Stimulated activated CD4-positive, alpha-beta T cell treated with anti-CD3 and anti-CD28 coated beads, Interleukin-4, amount 100 ng/mL, for 1 hour (primary cell): ENCODE results near the gene MZT2B.
"Not testable (repeated sequence)": the region's sequence is repeated elsewhere in the genome, so short reads cannot be mapped to it uniquely, and the experiment has no call there.

ENCODE experiments used
- DNase-seq: peaks from one replicate; pipeline ENCODE4 v3.0.0-alpha.2; 2020

The MZT2B gene

GRCh38 chr2:130152816-130153595, 29.1 kb upstream of the MZT2B start:
- DNase-seq: no peak

DNA sequence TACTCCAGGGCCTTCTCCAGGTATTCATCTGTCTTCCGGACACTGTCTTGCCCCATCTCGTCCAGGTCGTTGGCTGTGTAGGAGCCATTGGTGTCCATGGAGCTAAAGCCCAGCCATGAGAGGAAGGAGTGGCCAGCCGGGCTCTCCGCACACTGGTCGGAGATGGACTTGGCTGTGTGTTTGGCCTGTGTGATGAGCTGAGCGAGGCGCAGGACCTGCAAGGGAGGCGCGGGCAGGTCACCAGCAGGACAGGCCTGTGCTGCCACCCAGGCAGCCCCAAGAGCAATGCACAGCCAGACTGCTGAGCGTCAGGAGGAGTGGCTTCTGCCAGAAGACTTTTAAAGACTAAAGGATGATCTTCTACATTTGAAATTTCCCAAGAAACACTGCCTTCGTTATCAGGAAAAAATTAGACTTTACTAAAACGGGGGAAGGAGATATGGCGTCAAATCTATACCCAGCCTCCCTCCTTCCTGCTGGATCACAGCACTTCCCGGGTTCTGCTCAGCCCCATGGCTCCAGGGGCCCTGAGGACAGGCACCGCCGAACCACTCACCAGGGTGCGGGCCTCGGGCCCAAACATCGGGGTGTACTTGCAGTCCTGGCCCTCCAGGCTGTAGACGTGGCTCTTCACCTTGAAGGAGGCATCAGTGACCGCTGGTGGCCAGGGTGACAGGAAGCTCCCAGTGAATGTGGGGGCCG, 28.2 kb upstream of the MZT2B start:
- not testable (repeated sequence) for DNase-seq

- not testable (repeated sequence) for DNase-seq
Observed at GRCh38 chr2:130154423-130154770, 27.7 kb upstream of the MZT2B start.

DNA sequence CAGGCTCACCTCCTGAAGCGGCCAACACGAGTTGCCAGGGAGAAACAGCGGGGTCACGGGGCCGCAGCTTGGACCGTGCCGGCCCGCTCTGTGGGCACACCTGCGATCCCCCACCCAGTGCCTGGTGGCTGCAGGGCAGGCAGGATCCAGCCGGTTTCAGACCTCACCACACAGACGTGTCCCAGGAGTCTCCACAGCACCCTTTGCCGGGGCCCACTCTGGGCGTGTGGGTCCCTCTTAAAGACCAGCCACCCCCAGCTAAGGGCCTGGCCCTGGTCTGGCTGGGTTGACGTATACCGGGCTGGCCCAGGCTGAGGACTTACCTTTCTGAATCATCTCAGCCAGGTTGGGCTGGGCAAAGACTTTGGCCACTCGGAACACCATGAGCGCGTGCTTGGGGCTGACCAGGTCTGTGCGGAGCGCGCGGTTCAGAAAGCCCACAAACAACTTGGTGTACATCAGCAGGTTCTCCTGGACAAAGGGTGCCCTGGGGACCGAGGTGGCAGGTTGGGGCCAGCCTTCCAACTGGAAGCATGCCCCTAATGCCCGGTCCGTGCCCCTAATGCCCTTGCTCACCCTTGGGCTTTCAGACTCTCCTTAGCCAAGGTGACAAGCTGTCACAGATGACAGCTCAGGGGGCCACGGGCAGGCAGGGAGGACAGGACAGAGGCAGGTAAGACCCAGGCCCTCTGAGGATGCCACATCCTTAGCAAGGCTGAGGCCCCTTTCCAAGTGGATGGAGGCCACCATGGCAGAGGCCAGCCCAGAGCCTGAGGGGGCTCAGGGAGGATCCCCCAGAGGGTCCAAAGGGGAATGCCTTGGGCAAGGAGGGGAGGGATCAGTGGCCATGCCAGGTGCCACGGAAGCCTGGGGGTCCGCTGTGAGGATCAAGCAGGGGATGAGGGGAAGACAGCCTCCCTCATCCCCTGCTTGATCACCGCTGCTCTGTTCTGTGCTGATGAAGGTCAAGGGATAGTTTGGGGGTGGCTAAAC, 27.0 kb upstream of the MZT2B start:
- no peak for DNase-seq

DNA sequence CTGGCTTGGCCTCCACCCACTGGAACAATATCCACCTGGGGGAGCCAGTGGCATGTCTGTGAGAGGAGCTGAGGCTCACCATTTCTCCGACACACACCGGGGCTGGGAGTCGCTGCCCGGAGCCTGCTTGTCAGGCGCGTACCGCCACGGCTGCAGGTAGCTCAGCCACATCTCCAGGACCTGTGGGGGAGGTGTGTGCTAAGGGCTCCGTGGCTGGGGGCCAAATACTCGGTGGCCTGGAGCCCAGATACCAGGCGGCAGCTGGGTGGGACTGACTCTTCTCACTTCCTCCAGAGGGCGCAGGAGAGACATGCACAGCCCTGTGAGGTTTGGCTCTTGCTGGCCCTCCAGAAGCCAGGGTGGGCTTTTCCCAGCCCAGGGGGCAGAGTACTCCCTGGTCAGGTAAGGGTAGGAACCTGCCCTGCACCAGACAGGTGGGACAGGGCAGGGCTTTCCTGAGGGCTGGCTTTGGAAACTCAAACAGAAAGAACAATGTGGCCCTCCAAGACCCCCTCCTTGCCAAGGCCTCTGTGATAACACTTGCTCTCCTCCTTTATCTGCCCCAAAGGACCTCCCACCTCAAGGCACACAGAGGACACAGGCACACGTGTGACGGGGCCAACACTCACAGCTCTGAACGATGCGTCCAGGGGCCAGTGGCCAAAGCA, 26.0 kb upstream of the MZT2B start:
- not testable (repeated sequence) for DNase-seq

DNA sequence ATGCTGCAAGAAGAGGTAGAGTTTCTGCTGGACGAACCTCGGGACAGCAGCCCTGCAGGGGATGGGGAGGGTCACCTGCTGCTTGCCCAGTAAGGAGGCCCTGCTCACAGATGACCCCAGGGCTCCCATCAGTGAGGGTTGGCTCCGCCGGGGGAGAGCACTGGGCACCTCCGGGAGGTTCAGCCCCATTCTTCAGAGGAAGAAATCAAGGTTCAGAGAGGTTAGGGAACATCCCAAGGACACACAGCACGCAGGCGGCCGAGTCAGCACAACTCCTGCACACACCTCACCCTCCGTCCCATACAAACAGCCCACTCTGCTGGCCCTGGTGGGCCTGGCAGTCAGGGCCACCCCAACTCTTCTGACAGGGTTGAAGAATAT, 25.4 kb upstream of the MZT2B start:
- DNase-seq: no peak

DNA sequence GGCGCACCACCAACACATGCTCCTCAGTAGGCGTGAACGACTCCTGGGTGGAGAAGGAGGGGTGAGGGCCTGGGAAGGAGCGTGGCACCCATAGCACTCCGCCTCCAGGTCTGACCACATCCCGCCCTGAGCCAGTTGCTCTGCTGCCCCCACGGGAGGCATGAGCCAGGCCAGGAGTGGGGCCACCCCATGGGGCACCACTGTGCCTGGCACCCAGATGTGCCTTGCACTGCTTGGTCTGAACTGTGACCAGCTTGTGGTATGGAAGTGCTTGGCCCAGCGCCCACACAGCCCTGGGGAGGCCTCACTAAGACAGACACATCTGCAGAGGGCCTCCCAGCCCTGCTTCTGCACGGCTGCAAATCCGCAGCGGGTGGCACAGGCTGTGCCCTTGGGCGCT, 24.7 kb upstream of the MZT2B start:
- not testable (repeated sequence) for DNase-seq

DNA sequence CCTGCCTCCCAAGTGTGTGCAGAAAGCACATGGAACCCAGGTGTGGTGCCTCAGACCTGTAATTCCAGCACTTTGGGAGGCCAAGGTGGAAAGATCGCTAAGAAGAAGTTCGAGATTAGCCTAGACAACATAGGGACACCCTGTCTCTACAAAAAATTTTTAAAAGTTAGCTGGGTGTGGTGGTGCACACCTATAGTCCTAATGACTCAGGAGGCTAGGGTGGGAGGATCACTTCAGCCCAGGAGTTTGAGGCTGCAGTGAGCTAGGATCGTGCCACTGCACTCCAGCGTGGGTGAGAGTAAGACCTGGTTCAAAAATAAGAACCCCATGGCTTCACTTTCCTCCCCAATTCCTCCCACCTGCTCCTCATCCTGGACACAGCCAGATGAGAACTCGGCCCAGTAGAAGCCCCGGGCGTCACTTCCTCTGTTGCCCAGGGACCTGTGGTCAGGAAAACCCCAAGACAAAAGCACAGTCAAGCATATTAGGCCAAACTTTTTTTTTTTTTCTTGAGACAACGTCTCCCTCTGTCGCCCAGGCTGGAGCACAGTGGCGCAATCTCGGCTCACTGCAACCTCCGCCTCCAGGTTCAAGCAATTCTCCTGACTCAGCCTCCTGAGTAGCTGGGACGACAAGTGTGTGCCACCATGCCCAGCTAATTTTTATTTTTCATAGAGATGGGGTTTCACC, 24.1 kb upstream of the MZT2B start:
- not testable (repeated sequence) for DNase-seq

- no peak for DNase-seq
Observed at GRCh38 chr2:130158631-130159030, 23.4 kb upstream of the MZT2B start.

DNA sequence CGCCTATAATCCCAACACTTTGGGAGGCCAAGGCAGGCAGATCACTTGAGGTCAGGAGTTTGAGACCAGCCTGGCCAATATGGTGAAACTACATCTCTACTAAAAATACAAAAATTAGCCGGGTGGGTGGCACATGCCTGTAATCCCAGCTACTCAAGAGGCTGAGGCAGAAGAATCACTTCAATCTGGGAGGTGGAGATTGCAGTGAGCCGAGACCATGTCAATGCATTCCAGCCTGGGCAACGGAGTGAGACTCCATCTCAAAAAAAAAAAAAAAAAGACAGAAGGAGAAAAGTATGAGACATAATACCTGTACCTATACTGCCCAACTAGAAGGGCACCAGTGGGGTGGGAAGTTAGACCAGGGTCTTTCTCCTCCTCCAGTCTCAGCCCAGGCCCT, 22.7 kb upstream of the MZT2B start:
- DNase-seq: not testable (repeated sequence)

GRCh38 chr2:130160131-130160530, 21.9 kb upstream of the MZT2B start:
- DNase-seq: no peak

DNA sequence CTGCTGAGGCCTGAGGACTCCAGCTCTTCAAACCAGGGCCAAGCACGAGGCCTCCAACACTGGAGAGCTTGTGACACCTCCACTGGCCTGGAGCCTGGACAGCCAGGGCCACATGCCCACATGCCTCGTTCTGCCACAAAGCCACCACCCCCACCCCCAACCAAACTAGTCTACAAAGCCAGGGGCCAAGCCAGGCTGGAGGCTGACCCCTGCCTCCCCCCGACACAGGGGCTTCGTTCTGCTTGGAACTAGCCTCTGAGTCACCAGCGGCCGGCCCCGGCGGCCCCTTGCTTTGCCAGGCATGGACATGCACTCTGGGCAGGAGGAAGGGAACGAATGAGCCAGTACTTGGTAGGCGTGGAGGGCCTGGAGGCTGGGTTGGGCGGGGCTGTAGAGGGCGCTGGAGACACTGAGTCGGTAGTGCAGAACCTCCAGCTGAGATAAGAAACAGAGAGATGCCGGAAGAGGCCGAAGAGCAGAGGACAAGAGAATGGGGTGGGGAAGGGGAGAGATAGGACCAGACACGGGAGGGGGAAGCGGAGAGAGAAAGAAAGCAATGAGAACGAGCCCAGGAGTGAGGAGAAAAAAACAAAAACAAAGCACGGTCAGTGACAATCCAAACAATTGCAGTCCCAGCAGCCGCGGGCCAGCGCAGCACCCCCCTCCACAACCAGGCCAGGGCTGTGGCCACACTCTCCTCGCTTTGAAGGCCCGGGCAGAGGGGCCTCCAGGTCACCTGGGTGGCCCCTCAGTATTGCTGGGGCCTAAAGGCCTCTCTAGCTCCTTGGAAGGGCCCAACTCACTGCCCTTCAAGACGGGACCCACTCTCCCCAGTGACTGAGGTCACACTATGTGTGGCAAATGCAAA, 21.0 kb upstream of the MZT2B start:
- DNase-seq: not testable (repeated sequence)

DNA sequence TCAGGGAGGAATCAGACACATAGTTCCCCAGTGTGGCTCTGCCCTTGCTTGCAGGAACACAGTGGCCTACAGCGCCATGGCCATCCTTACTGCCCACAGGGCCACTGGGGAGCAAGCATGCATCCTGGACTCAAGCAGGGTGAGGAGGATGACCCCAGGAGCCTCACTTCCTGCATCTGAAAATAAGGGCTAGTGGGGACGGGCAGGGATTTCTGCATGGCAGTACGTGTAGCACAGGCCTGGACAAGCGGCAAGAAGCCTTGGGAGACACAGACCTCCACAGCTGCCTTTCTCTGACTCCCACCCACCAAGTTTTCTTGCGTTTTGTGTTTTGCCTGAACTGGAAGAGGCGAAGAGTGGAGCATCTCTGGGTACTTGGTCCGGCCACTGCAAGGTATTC, 19.6 kb upstream of the MZT2B start:
- DNase-seq: not testable (repeated sequence)

DNA sequence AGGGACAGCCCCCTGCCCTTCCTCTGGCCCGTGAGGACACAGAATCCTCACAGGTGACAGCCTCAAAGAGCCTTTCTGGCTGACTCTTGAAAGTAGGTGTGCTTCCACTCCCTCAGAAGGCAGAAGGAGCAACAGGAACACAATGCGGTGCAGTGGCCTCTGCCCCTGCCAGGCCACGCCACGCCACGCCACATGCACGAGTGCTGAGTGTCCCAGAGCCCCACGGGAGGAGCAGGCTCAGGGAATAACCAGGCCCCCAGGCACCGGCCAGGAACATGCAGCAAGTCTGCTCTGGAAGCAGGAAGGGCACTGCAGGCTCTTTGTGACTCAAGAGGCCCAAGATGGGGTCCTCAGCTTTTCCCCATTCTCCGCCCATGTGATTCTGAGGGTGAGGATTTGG, 19.1 kb upstream of the MZT2B start:
- no peak for DNase-seq

DNA sequence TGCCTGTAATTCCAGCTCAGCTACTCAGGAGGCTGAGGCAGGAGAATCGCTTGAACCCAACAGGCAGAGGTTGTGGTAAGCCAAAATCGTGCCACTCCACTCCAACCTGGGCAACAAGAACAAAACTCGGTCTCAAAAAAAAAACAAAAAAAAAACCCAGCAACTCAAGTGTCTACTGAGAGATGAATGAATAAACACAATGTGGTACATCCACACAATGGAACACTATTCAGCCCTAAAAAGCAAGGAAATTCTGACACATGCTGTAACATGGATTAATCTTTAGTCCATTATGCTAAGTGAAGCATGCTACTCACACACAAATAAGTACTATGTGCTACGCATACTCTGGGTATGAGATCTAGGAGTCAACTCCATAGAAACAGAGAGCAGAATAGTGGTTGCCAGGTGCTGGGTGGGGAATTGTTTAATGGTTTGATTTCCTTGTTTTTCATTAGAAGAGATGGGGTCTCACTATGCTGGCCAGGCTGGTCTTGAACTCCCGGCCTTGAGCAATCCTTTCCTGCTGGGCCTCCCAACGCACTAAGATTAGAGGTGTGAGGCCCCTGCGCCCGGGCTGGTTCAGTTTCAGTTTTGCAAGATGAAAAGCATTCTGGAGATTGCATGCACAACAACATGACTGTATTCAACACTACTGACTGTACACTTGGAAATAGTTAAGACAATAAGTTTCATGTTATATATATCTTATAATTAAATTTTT, 16.6 kb upstream of the MZT2B start:
- no peak for DNase-seq

DNA sequence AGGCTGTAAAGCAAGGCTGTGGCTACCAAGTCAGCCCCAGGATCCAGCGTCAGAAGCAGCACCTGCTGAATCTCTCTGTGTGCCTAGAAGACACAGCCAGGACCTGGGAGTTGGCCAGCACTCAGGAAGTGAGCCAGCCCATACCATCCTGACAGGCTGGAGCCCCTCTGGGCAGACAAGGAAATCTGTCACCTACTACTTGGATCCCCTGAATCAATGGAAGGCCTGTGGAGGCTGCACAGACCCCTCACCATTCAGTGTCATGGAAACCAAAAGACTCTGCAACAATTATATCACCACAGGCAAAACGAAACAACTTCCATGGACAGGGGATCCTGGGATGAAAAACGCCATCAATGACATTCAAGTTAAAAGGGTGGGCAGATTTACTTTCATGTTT, 15.5 kb upstream of the MZT2B start:
- not testable (repeated sequence) for DNase-seq

- not testable (repeated sequence) for DNase-seq
Observed at GRCh38 chr2:130169163-130169562, 12.9 kb upstream of the MZT2B start.

GRCh38 chr2:130169896-130170295, 12.2 kb upstream of the MZT2B start:
- no peak for DNase-seq

- DNase-seq: not testable (repeated sequence)
Observed at GRCh38 chr2:130174866-130175265, 7.2 kb upstream of the MZT2B start.
